Right lobe of liver (tissue), 6 donors: Measurements from ENCODE around the gene CALML5. TPM values are rescaled to one million over a fixed set of nuclear protein-coding genes. Genes with fewer than 3 reads are reported as not detected.
A peak's percentile ranks its signal among the peaks of the same experiment; 100 is the strongest.

Experiments
- ATAC-seq, 4 donors: fragments of 200-7000 bp; cut with Tn5 transposase; one replicate each; pipeline ENCODE4 v1.9.1; 2020; ENCODE audit warnings: mild to moderate bottlenecking in 4 of 4, moderate library complexity in 4 of 4
- DNase-seq, 3 donors: peaks; one replicate each; pipeline ENCODE4 v3.0.0-alpha.2; 2020
- H3K27ac ChIP-seq, 3 donors: fragments of 200-600 bp; one replicate each; pipeline ENCODE4 v1.8.0; 2022
- H3K27me3 ChIP-seq, 2 donors: fragments of 200-600 bp; one replicate each; pipeline ENCODE4 v1.8.0; 2022
- H3K36me3 ChIP-seq, 4 donors: fragments of 200-600 bp; sonication (generic) in 1 of 4; one replicate each; pipeline versions ENCODE4 v1.5.1 to v1.8.0; 2017 to 2022; ENCODE audit warnings: control low read depth in 1 of 4
- H3K4me1 ChIP-seq, 4 donors: fragments of 200-600 bp; sonication (generic) in 1 of 4; one replicate each; pipeline versions ENCODE4 v1.5.1 to v1.8.0; 2017 to 2022; ENCODE audit warnings: control low read depth in 1 of 4
- H3K4me3 ChIP-seq, 3 donors: fragments of 200-600 bp; one replicate each; pipeline ENCODE4 v1.8.0; 2022
- H3K9me3 ChIP-seq, 4 donors: fragments of 200-600 bp; sonication (generic) in 1 of 4; one replicate each; pipeline versions ENCODE4 v1.5.1 to v1.8.0; 2017 to 2022; ENCODE audit warnings: control low read depth in 1 of 4
- POLR2A ChIP-seq: fragments of 450-650 bp; IDR thresholded peaks from one replicate; pipeline ENCODE4 v1.6.1; 2017; ENCODE audit warnings: antibody characterized with exemption, mild to moderate bottlenecking
- WGBS: methylation state at CpG from one replicate; pipeline ENCODE4 v1.1.6; 2018; ENCODE audit warnings: low coverage, low lambda C conversion rate; ENCODE audit not compliant: insufficient coverage; ENCODE audit errors: missing lambda C conversion rate; 5-methylcytosine and 5-hydroxymethylcytosine counted together
- intact Hi-C, 2 donors: fragments of 100-400 bp; cut with DNase I; formaldehyde crosslinking; loops; one replicate each; pipeline versions ENCODE4 v1.11.2 to v1.14.1; 2022
- total RNA-seq, 6 experiments: library from RNA; depleted of rRNA in 2 of 6; stranded (reverse); fragments of >200 nt in 2 of 6; fragmentation: NEBNext Ultra II Directional in 3 of 6; extraction: Animal tissue kit (Norgen Biotek cat#: 25700) in 3 of 6; gene quantifications; one replicate each; pipeline versions ENCODE4 v1.1.0 to v1.2.4, GENCODE V29; 2016 to 2023
- TF ChIP-seq, protein P1 (sequence below), 4 donors: fragments of 200-600 bp in 3 of 4; fragments of 450-650 bp in 1 of 4; IDR thresholded peaks; one replicate each; pipeline versions ENCODE4 v1.5.1 to v1.8.0; 2016 to 2022; ENCODE audit warnings: antibody characterized with exemption in 4 of 4, mild to moderate bottlenecking in 2 of 4
- donor health status: DM: no; HTN: yes; CAD: no.
- donor health status: DM: no; HTN: no; CAD: no.
- donor health status: DM: no; HTN: no; CAD: no.
- donor health status: DM: no; HTN: yes; CAD: no.
- donor health status: DM: no; HTN: yes; CAD: no.

Gene CALML5
- total RNA-seq, 6 experiments from 2014 or later: not detected

DNA sequence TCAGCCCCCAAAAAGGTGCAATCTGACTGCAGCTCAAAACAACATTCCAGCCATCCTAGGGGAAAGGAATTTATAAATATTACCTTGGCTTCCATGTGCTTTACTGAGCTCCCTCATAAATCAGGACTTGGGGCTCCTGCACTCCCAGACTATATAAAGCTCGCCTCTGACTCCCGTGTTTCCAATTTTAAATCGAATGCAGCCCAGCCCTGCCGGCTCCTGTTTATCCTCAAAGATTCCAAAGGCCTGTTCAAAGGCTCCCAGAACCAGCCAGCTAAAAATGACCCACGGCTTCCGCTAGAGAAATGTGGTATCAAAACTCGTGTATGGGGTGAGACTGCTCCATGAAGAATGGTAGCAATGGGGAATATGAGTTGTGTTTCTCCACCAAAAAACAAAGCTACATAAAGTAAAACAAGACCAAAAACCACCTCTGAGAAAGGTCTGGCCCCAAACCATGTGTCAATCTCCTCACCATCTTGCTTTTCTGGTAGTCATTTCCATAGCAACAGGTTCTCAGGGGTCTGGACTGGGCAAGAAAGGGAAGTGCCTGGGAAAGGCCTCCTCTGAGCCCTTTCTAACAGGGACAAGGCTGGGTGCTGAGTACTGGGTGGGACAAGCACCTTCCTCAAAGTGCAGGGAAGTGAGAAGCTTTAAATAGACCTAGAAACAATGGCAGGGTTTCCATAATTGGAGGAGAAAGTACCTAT is 30.5 kb upstream of the CALML5 start:
- H3K27ac ChIP-seq: peak overlapping the region in 2 of 3 donors; percentile 43 to 75

DNA sequence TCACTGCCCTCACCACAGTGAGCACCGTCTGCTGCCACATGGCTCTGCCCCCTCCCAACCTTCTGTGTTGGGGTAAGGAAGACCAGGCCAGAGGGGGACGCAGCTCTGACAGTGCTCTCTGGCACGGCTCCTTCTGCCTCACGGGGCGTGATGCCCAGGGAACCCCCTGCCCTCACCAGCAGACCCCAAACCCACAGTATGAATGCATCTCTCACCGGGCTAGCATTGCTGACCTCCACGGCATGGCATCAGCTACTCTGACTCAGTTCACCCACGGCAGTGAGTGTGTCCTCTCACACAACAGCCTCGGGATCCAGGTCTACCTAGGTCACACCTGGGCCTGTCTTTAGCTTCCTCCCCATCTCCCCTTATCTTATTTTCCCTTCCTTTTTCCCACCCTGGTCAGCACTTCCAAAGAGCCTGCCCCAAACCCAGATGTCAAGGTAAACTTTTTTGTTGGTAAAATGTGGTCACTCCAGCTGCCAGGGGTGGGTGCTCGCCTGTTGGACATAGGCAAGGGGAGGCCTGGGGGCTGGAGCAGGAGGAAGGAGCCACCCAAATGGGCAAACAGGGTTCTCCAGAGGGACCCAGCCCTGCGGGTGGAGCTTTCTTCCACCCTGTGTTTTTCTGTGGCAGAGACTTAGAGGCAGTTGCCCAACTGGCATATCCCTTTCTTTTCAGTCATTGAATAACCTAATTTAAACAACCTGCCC is 29.8 kb upstream of the CALML5 start:
- DNase-seq (peak in 1 of 3 donors; percentile 67), ATAC-seq (peak; percentile 38 to 66 (median 54))
- H3K36me3 ChIP-seq: no peaks in the 10 kb centered on the region

More for the DNA sequence above, 30.5 kb upstream of the CALML5 start:
- Histone ChIP-seq H3K9me3 (no peaks in the 10 kb centered on the region), H3K36me3 (no peaks in the 10 kb centered on the region), H3K4me1 (peaks cover 0 to 33% (median 12%) of the 10 kb centered on the region in 4 donors), H3K4me3 (no peak overlapping the region), H3K27me3 (no peaks in the 10 kb centered on the region)
- 20% methylated on average over 7 of the region's 7 CpGs for WGBS
- ATAC-seq (peak in 3 of 4 donors; percentile 1 to 26 (median 2)), DNase-seq (no peak)
- TF ChIP-seq POLR2A: no peak
- TF ChIP-seq, protein P1, sequence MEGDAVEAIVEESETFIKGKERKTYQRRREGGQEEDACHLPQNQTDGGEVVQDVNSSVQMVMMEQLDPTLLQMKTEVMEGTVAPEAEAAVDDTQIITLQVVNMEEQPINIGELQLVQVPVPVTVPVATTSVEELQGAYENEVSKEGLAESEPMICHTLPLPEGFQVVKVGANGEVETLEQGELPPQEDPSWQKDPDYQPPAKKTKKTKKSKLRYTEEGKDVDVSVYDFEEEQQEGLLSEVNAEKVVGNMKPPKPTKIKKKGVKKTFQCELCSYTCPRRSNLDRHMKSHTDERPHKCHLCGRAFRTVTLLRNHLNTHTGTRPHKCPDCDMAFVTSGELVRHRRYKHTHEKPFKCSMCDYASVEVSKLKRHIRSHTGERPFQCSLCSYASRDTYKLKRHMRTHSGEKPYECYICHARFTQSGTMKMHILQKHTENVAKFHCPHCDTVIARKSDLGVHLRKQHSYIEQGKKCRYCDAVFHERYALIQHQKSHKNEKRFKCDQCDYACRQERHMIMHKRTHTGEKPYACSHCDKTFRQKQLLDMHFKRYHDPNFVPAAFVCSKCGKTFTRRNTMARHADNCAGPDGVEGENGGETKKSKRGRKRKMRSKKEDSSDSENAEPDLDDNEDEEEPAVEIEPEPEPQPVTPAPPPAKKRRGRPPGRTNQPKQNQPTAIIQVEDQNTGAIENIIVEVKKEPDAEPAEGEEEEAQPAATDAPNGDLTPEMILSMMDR (IDR thresholded peaks at IDR 0.05): no peak
- intact Hi-C loops: loop anchor here in 1 of 2 donors (10.0 kb wide), 1 partner anchor 85 kb away; no protein-coding TSS in a partner anchor

DNA sequence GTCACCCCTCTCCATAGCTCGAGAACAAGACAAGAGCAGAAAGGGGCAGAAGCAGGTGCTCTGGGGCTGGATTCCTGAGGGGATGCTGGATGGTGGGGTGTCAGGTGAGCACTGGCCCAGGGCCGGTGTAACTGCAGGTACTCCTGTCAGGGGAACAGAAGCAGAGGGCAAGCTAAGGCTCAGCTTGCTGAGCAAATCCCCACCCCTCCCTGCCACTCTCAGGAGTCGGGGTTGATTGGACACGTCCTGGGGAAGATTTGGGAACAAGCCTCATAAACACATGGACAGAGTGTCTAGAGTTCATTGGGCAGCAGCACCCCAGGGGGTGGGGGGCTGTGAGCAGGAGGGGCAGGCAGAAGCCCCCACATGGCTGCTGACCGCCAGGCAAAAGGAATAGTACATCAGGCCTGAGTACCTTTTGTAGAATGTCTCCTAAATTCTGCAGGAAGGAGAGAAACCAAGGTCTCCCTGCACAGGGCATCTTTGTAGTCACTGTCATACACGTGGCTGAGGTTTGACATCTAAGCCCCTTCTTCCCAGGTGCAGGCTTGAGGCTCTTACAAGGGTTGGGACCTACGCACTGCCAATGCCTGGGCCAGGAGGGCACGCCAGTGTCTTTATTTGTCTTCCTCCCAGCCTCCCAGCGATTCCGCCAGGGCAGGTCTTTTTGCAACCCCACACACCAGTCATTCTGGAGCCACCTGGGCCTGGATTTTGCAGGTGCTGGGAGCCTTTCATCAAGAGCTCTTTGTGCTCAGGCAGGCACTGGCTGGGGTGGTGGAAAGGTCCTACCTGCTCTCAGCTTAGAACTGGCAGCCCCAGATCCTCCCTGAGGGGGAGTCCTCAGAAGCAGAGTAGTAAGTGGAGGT is 28.2 kb upstream of the CALML5 start:
- peak overlapping the region in 2 of 3 donors; percentile 43 to 67 for H3K27ac ChIP-seq
- ATAC-seq: peak; percentile 54 to 65 (median 58)
- TF ChIP-seq, protein P1 (IDR thresholded peaks at IDR 0.05): no peak
- TF ChIP-seq POLR2A: no peak
- intact Hi-C loops: no loop called here
- no peaks in the 10 kb centered on the region for H3K9me3 ChIP-seq
- no peaks in the 10 kb centered on the region for H3K27me3 ChIP-seq
- DNase-seq: peak; percentile 50 to 80 (median 71)
- no peaks in the 10 kb centered on the region for H3K36me3 ChIP-seq
- peaks cover 0 to 27% (median 12%) of the 10 kb centered on the region in 4 donors for H3K4me1 ChIP-seq
- H3K4me3 ChIP-seq: no peak overlapping the region
- WGBS: 20% methylated on average over 2 of the region's 10 CpGs

More for the DNA sequence above, 29.8 kb upstream of the CALML5 start:
- H3K27me3 ChIP-seq: no peaks in the 10 kb centered on the region
- no peaks in the 10 kb centered on the region for H3K9me3 ChIP-seq
- H3K4me3 ChIP-seq: no peak overlapping the region
- intact Hi-C loops: no loop called here
- H3K4me1 ChIP-seq: peaks cover 0 to 27% (median 12%) of the 10 kb centered on the region in 4 donors
- peak overlapping the region; percentile 6 to 75 (median 43) for H3K27ac ChIP-seq
- WGBS: 54% methylated on average over 9 of the region's 11 CpGs
- TF ChIP-seq POLR2A: no peak
- TF ChIP-seq, protein P1 (IDR thresholded peaks at IDR 0.05): peak in 1 of 4 donors; percentile 23

DNA sequence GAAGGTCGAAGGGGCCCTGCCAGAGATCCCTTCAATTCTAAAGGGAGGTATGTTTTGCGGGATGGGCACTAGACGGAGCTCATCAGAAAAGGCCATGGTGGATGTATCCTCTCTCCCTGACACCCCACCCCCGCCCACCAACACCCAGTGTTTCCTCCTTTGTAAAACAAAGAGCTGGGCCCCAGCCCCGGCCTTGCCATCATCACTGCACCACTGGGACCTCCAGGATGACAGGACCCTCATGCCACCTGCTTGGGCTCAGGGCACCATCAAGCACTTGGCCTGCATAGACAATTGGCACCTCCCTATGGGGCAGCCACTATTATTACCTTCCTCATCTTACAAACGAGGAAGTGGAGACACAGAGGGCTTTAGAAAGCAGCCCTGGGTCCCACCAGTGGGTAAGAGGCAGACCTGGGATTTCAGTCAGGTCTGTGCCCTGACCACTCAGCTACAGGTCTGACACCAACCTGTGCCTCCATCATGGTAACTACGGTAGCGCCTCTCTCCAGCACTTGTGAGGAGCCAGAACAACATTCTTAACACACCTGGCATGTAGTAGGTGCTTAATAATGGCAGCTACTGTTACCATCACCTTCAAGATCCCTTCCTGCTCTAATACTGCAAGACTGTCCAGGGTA is 27.4 kb upstream of the CALML5 start:
- ATAC-seq (no peak), DNase-seq (no peak)
- H3K36me3 ChIP-seq: no peaks in the 10 kb centered on the region
- peaks cover 0 to 27% (median 12%) of the 10 kb centered on the region in 4 donors for H3K4me1 ChIP-seq
- H3K27ac ChIP-seq: no peak overlapping the region
- H3K9me3 ChIP-seq: no peaks in the 10 kb centered on the region
- 60% methylated on average over 2 of the region's 8 CpGs for WGBS
- H3K27me3 ChIP-seq: no peaks in the 10 kb centered on the region
- intact Hi-C loops: no loop called here
- TF ChIP-seq, protein P1 (IDR thresholded peaks at IDR 0.05): no peak
- no peak for TF ChIP-seq POLR2A
- H3K4me3 ChIP-seq: no peak overlapping the region
